22Rv1 (cell line): ENCODE results near the gene KLHL40.

ENCODE experiments used
- ZFX ChIP-seq: fragments of 450-650 bp; IDR thresholded peaks from 2 replicates; pipeline ENCODE4 v1.6.1; 2017; ENCODE audit warnings: antibody characterized with exemption, borderline replicate concordance
- TF ChIP-seq, protein P1 (sequence below): fragments of 450-650 bp; IDR thresholded peaks from 2 replicates; pipeline ENCODE4 v1.5.1; 2017; ENCODE audit warnings: mild to moderate bottlenecking

DNA sequence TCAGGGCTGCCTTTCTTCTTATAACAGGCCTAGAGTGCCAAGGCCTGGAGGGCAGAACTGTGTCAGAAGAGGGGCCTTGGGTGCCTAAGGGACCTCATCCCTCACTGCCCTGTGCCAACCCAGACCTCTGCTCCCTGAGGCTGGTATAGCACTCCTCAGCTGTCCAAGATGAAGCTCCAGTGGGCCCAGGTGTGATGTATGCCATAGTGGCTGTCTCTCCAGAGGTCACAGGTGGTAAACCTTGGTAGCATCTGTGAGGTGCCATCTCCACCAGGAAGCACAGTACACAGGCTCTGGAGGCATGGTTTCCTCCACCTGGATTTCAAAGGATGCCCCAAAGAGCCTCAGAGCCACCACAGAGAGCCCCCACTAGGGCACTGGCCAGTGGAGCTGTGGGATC is 12.3 kb upstream of the KLHL40 start:
- TF ChIP-seq, protein P1, sequence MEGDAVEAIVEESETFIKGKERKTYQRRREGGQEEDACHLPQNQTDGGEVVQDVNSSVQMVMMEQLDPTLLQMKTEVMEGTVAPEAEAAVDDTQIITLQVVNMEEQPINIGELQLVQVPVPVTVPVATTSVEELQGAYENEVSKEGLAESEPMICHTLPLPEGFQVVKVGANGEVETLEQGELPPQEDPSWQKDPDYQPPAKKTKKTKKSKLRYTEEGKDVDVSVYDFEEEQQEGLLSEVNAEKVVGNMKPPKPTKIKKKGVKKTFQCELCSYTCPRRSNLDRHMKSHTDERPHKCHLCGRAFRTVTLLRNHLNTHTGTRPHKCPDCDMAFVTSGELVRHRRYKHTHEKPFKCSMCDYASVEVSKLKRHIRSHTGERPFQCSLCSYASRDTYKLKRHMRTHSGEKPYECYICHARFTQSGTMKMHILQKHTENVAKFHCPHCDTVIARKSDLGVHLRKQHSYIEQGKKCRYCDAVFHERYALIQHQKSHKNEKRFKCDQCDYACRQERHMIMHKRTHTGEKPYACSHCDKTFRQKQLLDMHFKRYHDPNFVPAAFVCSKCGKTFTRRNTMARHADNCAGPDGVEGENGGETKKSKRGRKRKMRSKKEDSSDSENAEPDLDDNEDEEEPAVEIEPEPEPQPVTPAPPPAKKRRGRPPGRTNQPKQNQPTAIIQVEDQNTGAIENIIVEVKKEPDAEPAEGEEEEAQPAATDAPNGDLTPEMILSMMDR, result no peak
- TF ChIP-seq ZFX, result no peak
